Loucy (cell line): ENCODE results near the gene EXD2.

Experiments used
- CTCF ChIP-seq: fragments of 200-600 bp; sonication (generic); conservative IDR thresholded peaks from 2 replicates; pipeline ENCODE4 v1.5.1; 2014; ENCODE audit warnings: mild to moderate bottlenecking, antibody characterized with exemption, low read length
- EZH2phosphoT487 ChIP-seq: fragments of 200-600 bp; IDR thresholded peaks from 2 replicates; pipeline ENCODE4 v1.6.1; 2018; ENCODE audit warnings: antibody characterized with exemption, mild to moderate bottlenecking, moderate library complexity, borderline replicate concordance

- TF ChIP-seq CTCF: no peak
- TF ChIP-seq EZH2phosphoT487: no peak
These were observed 44.4 kb downstream of the EXD2 start for GRCh38 chr14:69235708-69236107.
